Ishikawa (cell line): Measurements from ENCODE around the gene CIITA.

Source experiments
- CEBPB ChIP-seq: IDR thresholded peaks from 2 replicates; pipeline ENCODE4 v1.6.1; 2012
- CREB1 ChIP-seq: IDR thresholded peaks from 2 replicates; pipeline ENCODE4 v1.6.1; 2012; ENCODE audit warnings: low read depth
- EGR1 ChIP-seq: IDR thresholded peaks from 2 replicates; pipeline ENCODE4 v1.6.1; 2012
- EP300 ChIP-seq: IDR thresholded peaks from 2 replicates; pipeline ENCODE4 v1.6.1; 2012; ENCODE audit warnings: borderline replicate concordance
- FOXM1 ChIP-seq: IDR thresholded peaks from 2 replicates; pipeline ENCODE4 v1.6.1; 2012; ENCODE audit warnings: low read depth, borderline replicate concordance
- MAX ChIP-seq: IDR thresholded peaks from 2 replicates; pipeline ENCODE4 v1.6.1; 2012
- NFIC ChIP-seq: IDR thresholded peaks from 2 replicates; pipeline ENCODE4 v1.6.1; 2012
- RAD21 ChIP-seq: IDR thresholded peaks from 2 replicates; pipeline ENCODE4 v1.6.1; 2012; ENCODE audit warnings: low read depth
- TAF1 ChIP-seq: IDR thresholded peaks from 2 replicates; pipeline ENCODE4 v1.6.1; 2012; ENCODE audit warnings: low read depth, mild to moderate bottlenecking
- TCF12 ChIP-seq: IDR thresholded peaks from 2 replicates; pipeline ENCODE4 v1.6.1; 2012; ENCODE audit warnings: low read depth
- TEAD4 ChIP-seq: IDR thresholded peaks from 2 replicates; pipeline ENCODE4 v1.6.1; 2012
- YY1 ChIP-seq: IDR thresholded peaks from 2 replicates; pipeline ENCODE4 v1.6.1; 2012; ENCODE audit warnings: low read depth
- ZBTB7A ChIP-seq: IDR thresholded peaks from 2 replicates; pipeline ENCODE4 v1.6.1; 2012; ENCODE audit warnings: low read depth
- TF ChIP-seq, protein P1 (sequence below): IDR thresholded peaks from 2 replicates; pipeline ENCODE4 v1.6.1; 2012
- TF ChIP-seq, protein P2 (sequence below): IDR thresholded peaks from 2 replicates; pipeline ENCODE4 v1.6.1; 2012; ENCODE audit warnings: low read depth, mild to moderate bottlenecking

The CIITA gene

DNA sequence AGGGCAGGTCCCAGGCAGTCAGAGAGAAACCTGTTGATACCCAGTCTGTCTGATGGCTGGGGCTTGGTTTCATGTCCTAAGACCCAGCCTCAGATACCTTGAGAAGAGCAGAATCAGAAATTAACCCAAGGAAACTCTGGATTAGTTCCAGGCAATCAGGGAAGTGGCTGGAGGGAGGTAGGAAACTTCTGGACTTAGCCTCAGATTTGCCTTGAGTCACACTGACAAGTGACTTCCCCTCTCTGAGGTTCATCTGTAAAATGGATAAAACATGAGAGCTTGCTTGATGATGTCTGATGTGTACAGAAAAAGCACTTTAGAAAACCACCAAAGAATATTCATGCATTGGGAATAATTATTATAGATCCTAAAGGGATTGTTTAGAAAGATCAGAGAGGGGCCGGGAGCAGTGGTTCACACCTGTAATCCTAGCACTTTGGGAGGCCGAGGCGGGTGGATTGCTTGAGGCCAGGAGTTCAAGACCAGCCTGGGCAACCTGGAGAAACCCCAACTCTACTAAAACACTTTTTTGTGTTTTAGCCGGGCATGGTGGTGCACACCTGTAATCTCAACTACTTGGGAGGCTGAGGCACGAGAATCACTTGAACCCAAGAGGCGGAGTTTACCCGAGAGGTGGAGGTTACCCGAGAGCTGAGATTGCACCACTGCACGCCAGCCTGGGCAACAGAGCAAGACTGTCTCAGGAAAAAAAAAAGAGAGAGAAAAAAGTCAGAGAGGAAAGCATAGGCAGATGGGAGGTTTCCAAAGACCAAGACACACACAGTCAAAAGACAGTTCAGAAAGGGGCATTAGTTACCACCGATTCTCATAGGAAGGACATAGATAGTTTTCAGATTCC lies 3.8 kb downstream of the CIITA start:
- TF ChIP-seq NFIC (no peak), RAD21 (no peak), ZBTB7A (no peak), TAF1 (no peak), TCF12 (no peak), CREB1 (no peak)

DNA sequence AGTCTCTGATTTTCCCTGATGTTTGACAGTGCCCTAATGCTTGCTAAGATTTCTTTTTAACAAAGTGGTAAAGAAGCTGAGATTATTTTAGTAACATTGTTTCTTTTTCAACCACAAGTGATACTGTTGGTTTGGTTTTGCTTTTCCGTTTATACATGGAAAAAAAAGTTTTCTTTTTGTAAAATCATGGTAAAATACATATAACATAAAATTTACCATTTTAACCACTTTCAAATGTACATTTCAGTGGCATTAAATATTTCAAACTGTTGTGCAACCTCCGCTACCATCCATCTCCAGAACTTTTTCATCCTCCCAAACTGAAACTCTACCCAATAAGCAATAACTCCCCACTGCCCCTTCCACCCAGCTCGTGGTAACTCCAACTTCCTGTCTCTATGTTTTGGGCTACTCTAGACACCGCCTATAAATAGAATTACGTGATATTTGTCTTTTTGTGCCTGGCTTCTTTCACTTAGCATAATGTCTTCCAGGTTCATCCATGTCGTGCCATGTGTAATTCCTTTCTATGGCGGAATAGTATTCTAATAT lies 4.6 kb downstream of the CIITA start:
- TF ChIP-seq YY1 (no peak), FOXM1 (no peak), EGR1 (no peak), EP300 (no peak), RAD21 (no peak), CEBPB (no peak), TCF12 (no peak), TEAD4 (no peak)
- TF ChIP-seq, protein P1, sequence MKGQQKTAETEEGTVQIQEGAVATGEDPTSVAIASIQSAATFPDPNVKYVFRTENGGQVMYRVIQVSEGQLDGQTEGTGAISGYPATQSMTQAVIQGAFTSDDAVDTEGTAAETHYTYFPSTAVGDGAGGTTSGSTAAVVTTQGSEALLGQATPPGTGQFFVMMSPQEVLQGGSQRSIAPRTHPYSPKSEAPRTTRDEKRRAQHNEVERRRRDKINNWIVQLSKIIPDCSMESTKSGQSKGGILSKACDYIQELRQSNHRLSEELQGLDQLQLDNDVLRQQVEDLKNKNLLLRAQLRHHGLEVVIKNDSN = no peak
- TF ChIP-seq, protein P2, sequence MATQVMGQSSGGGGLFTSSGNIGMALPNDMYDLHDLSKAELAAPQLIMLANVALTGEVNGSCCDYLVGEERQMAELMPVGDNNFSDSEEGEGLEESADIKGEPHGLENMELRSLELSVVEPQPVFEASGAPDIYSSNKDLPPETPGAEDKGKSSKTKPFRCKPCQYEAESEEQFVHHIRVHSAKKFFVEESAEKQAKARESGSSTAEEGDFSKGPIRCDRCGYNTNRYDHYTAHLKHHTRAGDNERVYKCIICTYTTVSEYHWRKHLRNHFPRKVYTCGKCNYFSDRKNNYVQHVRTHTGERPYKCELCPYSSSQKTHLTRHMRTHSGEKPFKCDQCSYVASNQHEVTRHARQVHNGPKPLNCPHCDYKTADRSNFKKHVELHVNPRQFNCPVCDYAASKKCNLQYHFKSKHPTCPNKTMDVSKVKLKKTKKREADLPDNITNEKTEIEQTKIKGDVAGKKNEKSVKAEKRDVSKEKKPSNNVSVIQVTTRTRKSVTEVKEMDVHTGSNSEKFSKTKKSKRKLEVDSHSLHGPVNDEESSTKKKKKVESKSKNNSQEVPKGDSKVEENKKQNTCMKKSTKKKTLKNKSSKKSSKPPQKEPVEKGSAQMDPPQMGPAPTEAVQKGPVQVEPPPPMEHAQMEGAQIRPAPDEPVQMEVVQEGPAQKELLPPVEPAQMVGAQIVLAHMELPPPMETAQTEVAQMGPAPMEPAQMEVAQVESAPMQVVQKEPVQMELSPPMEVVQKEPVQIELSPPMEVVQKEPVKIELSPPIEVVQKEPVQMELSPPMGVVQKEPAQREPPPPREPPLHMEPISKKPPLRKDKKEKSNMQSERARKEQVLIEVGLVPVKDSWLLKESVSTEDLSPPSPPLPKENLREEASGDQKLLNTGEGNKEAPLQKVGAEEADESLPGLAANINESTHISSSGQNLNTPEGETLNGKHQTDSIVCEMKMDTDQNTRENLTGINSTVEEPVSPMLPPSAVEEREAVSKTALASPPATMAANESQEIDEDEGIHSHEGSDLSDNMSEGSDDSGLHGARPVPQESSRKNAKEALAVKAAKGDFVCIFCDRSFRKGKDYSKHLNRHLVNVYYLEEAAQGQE = no peak

DNA sequence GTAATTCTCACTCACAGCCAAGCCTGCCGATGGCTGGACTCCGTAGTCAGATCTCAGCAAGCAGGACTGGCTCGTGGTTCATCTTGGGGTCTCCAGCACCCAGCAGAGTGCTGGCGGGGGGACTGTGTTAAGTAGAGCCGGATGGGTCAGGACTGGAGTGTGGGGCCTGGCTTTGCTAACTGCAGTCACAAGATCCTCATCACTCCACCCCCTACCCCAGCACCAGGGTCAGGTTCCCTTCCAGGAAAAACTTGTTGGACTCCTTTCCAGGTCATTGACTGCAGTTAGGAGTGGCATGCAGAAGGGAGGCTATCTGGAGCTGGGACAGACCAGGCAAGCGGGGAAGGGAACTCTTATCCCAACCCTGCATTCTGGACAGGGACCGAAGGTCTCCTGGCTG lies 6.0 kb downstream of the CIITA start:
- TF ChIP-seq CEBPB (no peak), EP300 (peak; percentile 79), TAF1 (no peak), ZBTB7A (no peak; the same call in 1 of the 2 replicates), EGR1 (no peak), NFIC (peak; percentile 62), CREB1 (no peak), RAD21 (peak; percentile 17), MAX (peak; percentile 21; the same call in 1 of the 2 replicates), TEAD4 (peak; percentile 72; the same call in 1 of the 2 replicates), TCF12 (peak; percentile 67; the same call in 1 of the 2 replicates), FOXM1 (no peak), YY1 (0 out of 2 replicates have a peak, but pooled peaks have one; percentile 27)
- TF ChIP-seq, protein P1 = no peak
- TF ChIP-seq, protein P2 = no peak

DNA sequence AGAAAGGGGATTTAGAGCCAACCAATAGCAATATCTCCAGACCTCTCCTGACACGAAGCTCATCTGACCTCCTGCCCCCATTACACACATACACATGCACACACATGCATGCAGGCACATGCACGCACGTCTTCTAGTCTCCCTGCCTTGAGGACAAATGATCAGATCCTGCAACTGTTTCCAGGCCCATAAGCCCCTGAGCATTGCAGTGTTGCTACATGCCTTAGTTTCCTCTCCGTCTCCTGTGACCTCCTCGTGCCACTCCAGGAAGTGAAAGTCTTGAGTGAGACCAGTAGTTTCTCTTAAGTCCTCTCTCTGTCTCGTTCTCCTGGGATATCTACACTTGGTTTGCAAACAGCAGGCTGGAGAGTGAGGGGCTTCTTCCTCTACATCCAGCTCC lies 8.2 kb downstream of the CIITA start:
- TF ChIP-seq EGR1 (no peak), NFIC (no peak), CEBPB (no peak), TCF12 (no peak), ZBTB7A (no peak), FOXM1 (no peak), TEAD4 (no peak)
- TF ChIP-seq, protein P1 = no peak

- TF ChIP-seq NFIC (no peak), TCF12 (no peak), FOXM1 (no peak), TEAD4 (no peak), YY1 (no peak), MAX (no peak), EGR1 (no peak), CREB1 (no peak)
- TF ChIP-seq, protein P2 = no peak
Measured at GRCh38 chr16:10888320-10888937, 11.4 kb downstream of the CIITA start.
